ENCODE measurements around the gene BRCC3.

- TF ChIP-seq CTCF (IDR thresholded peaks at IDR 0.05) (peak; percentile 76), POLR2AphosphoS5 (IDR thresholded peaks at IDR 0.05; ENCODE audit: low read depth, low read length) (no peak), REST (IDR thresholded peaks at IDR 0.05; ENCODE audit: insufficient read depth in 1 of 2, low read depth in 2 of 2, low read length in 1 of 2) (no peak)
These were observed 77.6 kb downstream of the BRCC3 start for GRCh38 chrX:155148724-155149537.
